Ureter (tissue), 1 donor: ENCODE measurements around the gene ZNF679. TPM values are rescaled to one million over a fixed set of nuclear protein-coding genes. Genes with fewer than 3 reads are reported as not detected.
"Not testable (repeated sequence)": the region's sequence is repeated elsewhere in the genome, so short reads cannot be mapped to it uniquely, and the experiment has no call there.

Source experiments
- DNase-seq: peaks from one replicate; pipeline ENCODE4 v3.0.0-alpha.2; 2020; ENCODE audit warnings: low spot score
- total RNA-seq: library from RNA; stranded (reverse); gene quantifications from one replicate; pipeline ENCODE4 v1.2.4, GENCODE V29; 2023
- donor health status: DM: yes; HTN: yes; CAD: no.

Gene ZNF679
- not detected for total RNA-seq

GRCh38 chr7:64228174-64228573 is at the start of gene ZNF679:
TSS of gene ZNF679 (plus strand) at chr7:64228474. CDS start at chr7:64249118, 20,644 bp downstream.
- not testable (repeated sequence) for DNase-seq

GRCh38 chr7:64180989-64181388 is 47.3 kb upstream of the ZNF679 start:
- DNase-seq: no peak

- no peak for DNase-seq
These were observed 46.7 kb upstream of the ZNF679 start for GRCh38 chr7:64181586-64181985.

- DNase-seq: no peak
These were observed 46.1 kb upstream of the ZNF679 start for GRCh38 chr7:64182036-64182790.

- DNase-seq: no peak
These were observed 45.0 kb upstream of the ZNF679 start for GRCh38 chr7:64183126-64183742.

- no peak for DNase-seq
These were observed 44.4 kb upstream of the ZNF679 start for GRCh38 chr7:64183827-64184372.

- no peak for DNase-seq
These were observed 43.9 kb upstream of the ZNF679 start for GRCh38 chr7:64184376-64184775.

GRCh38 chr7:64187408-64187807 is 40.9 kb upstream of the ZNF679 start:
- no peak for DNase-seq

- no peak for DNase-seq
These were observed 36.0 kb upstream of the ZNF679 start for GRCh38 chr7:64192148-64192704.

- DNase-seq: no peak
These were observed 35.5 kb upstream of the ZNF679 start for GRCh38 chr7:64192775-64193174.

GRCh38 chr7:64206903-64207302 is 21.4 kb upstream of the ZNF679 start, which contains the start of gene ZNF735:
TSS of gene ZNF735 (plus strand) at chr7:64207203. CDS start at chr7:64207203, 0 bp downstream.
- no peak for DNase-seq

GRCh38 chr7:64219710-64220298 is 8.5 kb upstream of the ZNF679 start:
- not testable (repeated sequence) for DNase-seq

- DNase-seq: no peak
These were observed 4.9 kb upstream of the ZNF679 start for GRCh38 chr7:64223366-64223765.

GRCh38 chr7:64266341-64266919 is 38.2 kb downstream of the ZNF679 start:
- no peak for DNase-seq

GRCh38 chr7:64277630-64278029 is 49.4 kb downstream of the ZNF679 start:
- DNase-seq: no peak

GRCh38 chr7:64294701-64295420 is 66.6 kb downstream of the ZNF679 start:
- no peak for DNase-seq

GRCh38 chr7:64297418-64297817 is 69.1 kb downstream of the ZNF679 start:
- not testable (repeated sequence) for DNase-seq

GRCh38 chr7:64300641-64301405 is 72.5 kb downstream of the ZNF679 start:
- no peak for DNase-seq

- peak; percentile 97 for DNase-seq
These were observed 79.2 kb downstream of the ZNF679 start for GRCh38 chr7:64307254-64308015.

GRCh38 chr7:64308016-64308270 is 79.7 kb downstream of the ZNF679 start:
- DNase-seq: no peak
